Keratinocyte (primary cell): ENCODE data around the gene KCNJ15.

ENCODE experiments used
- EZH2 ChIP-seq: IDR thresholded peaks from one replicate; pipeline ENCODE4 v1.6.1; 2012; ENCODE audit warnings: inconsistent platforms, mild to moderate bottlenecking, low read length, moderate library complexity
- TF ChIP-seq, protein P1 (sequence below), 3 experiments: IDR thresholded peaks in 1 of 3; conservative IDR thresholded peaks in 1 of 3; optimal IDR thresholded peaks in 1 of 3; 2 replicates in 2 of 3; 3 replicates in 1 of 3; pipeline versions ENCODE3 to v1.5.1; 2011; ENCODE audit warnings: low read length in 3 of 3, mild to moderate bottlenecking in 3 of 3, moderate library complexity in 2 of 3, control low read depth in 1 of 3, inconsistent platforms in 1 of 3; ENCODE audit not compliant: insufficient read depth in 2 of 3; ENCODE audit errors: extremely low read depth in 1 of 3

DNA sequence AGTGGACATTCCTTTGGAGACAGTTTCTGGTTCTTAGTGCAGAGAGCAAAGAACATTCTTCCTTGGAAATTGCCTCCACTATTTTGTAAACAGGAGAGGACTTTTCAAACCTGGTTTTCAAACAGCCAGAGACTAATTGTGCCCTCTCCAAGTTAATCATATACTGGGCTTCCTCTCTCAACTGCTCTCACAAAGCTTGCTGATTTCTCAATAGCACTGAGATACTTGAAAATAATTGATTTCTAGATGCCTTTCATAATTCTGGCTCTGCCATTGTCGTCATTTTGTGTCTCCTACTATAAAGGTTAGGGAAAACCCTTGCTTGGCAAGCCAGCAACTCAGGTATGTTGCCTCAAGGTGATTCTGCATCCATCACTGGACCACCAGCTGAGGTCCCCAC, 56.0 kb downstream of the KCNJ15 start:
- TF ChIP-seq, protein P1, sequence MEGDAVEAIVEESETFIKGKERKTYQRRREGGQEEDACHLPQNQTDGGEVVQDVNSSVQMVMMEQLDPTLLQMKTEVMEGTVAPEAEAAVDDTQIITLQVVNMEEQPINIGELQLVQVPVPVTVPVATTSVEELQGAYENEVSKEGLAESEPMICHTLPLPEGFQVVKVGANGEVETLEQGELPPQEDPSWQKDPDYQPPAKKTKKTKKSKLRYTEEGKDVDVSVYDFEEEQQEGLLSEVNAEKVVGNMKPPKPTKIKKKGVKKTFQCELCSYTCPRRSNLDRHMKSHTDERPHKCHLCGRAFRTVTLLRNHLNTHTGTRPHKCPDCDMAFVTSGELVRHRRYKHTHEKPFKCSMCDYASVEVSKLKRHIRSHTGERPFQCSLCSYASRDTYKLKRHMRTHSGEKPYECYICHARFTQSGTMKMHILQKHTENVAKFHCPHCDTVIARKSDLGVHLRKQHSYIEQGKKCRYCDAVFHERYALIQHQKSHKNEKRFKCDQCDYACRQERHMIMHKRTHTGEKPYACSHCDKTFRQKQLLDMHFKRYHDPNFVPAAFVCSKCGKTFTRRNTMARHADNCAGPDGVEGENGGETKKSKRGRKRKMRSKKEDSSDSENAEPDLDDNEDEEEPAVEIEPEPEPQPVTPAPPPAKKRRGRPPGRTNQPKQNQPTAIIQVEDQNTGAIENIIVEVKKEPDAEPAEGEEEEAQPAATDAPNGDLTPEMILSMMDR (optimal IDR thresholded peaks at IDR 0.05 in 1 of 3, IDR thresholded peaks at IDR 0.05 in 1 of 3, conservative IDR thresholded peaks at IDR 0.05 in 1 of 3; ENCODE audit: extremely low read depth in 1 of 3, insufficient read depth in 2 of 3, low read length in 3 of 3): no peak
- TF ChIP-seq EZH2: no peak
